ENCODE measurements around the gene TAC3. TPM values are rescaled to one million over a fixed set of nuclear protein-coding genes. Genes with fewer than 3 reads are reported as not detected.

Gene TAC3
- total RNA-seq, 1 experiment from 2014 or later: not detected

- no peak for TF ChIP-seq CTCF (IDR thresholded peaks at IDR 0.05; ENCODE audit: unreplicated experiment)
- peaks cover 18% of the 10 kb centered on the region for H3K4me1 Mint-ChIP-seq (ENCODE audit: insufficient read depth, unreplicated experiment)
Observed at GRCh38 chr12:56999456-56999855, 16.9 kb downstream of the TAC3 start.

GRCh38 chr12:56998981-56999380 lies 17.3 kb downstream of the TAC3 start:
- Mint-ChIP-seq H3K27me3 (ENCODE audit: insufficient read depth, unreplicated experiment) (no peaks in the 10 kb centered on the region), H3K36me3 (ENCODE audit: insufficient read depth, unreplicated experiment) (peaks cover 46% of the 10 kb centered on the region), H3K4me3 (ENCODE audit: unreplicated experiment) (no peak overlapping the region), H3K4me1 (ENCODE audit: insufficient read depth, unreplicated experiment) (peaks cover 14% of the 10 kb centered on the region), H3K9me3 (ENCODE audit: unreplicated experiment) (no peaks in the 10 kb centered on the region), H3K27ac (ENCODE audit: low read depth, unreplicated experiment) (no peak overlapping the region)
- ChIA-PET CTCF (interaction anchor here (0.5 to 9.5 kb wide), 4 partner anchors 11 to 242 kb away, joined by 3 to 119 read pairs (median 10); no protein-coding TSS in a partner anchor), POLR2A (no interaction called here)
- no TSS peak for BruUV-seq (replicated peaks)
- no peak for TF ChIP-seq CTCF (IDR thresholded peaks at IDR 0.05; ENCODE audit: unreplicated experiment)
- no peak for DNase-seq (ENCODE audit: unreplicated experiment)
- intact Hi-C loops (cut with micrococcal nuclease): no loop called here

More at GRCh38 chr12:56999456-56999855, 16.9 kb downstream of the TAC3 start:
- Mint-ChIP-seq H3K36me3 (ENCODE audit: insufficient read depth, unreplicated experiment) (peaks cover 51% of the 10 kb centered on the region), H3K27ac (ENCODE audit: low read depth, unreplicated experiment) (no peak overlapping the region), H3K27me3 (ENCODE audit: insufficient read depth, unreplicated experiment) (no peaks in the 10 kb centered on the region), H3K4me3 (ENCODE audit: unreplicated experiment) (no peak overlapping the region), H3K9me3 (ENCODE audit: unreplicated experiment) (no peaks in the 10 kb centered on the region)
- ChIA-PET CTCF (interaction anchor here (0.6 to 9.5 kb wide), 6 partner anchors 12 to 243 kb away, joined by 3 to 119 read pairs (median 8); partner anchors contain the start of gene HSD17B6), POLR2A (no interaction called here)
- BruUV-seq (replicated peaks): no TSS peak
- no peak for DNase-seq (ENCODE audit: unreplicated experiment)
- intact Hi-C loops (cut with micrococcal nuclease): no loop called here

- DNase-seq (ENCODE audit: unreplicated experiment): no peak
- H3K27me3 Mint-ChIP-seq (ENCODE audit: insufficient read depth, unreplicated experiment): no peaks in the 10 kb centered on the region
- no peak for TF ChIP-seq CTCF (IDR thresholded peaks at IDR 0.05; ENCODE audit: unreplicated experiment)
- intact Hi-C loops (cut with micrococcal nuclease): no loop called here
- H3K9me3 Mint-ChIP-seq (ENCODE audit: unreplicated experiment): no peaks in the 10 kb centered on the region
- H3K4me3 Mint-ChIP-seq (ENCODE audit: unreplicated experiment): no peak overlapping the region
- no peak overlapping the region for H3K27ac Mint-ChIP-seq (ENCODE audit: low read depth, unreplicated experiment)
- BruUV-seq (replicated peaks): no TSS peak
- peaks cover 13% of the 10 kb centered on the region for H3K4me1 Mint-ChIP-seq (ENCODE audit: insufficient read depth, unreplicated experiment)
- ChIA-PET POLR2A (no interaction called here), CTCF (interaction anchor here (0.5 to 9.5 kb wide), 3 partner anchors 10 to 242 kb away, joined by 4 to 119 read pairs (median 17); no protein-coding TSS in a partner anchor)
- H3K36me3 Mint-ChIP-seq (ENCODE audit: insufficient read depth, unreplicated experiment): peaks cover 39% of the 10 kb centered on the region
Observed at GRCh38 chr12:56998316-56998715, 18.0 kb downstream of the TAC3 start.

GRCh38 chr12:56996793-56997545 lies 19.4 kb downstream of the TAC3 start:
- ChIA-PET CTCF (interaction anchor here (1.1 to 3.0 kb wide), 5 partner anchors 8 to 233 kb away, joined by 3 to 17 read pairs (median 5); no protein-coding TSS in a partner anchor), POLR2A (no interaction called here)
- no peak for TF ChIP-seq CTCF (IDR thresholded peaks at IDR 0.05; ENCODE audit: unreplicated experiment)
- Mint-ChIP-seq H3K4me3 (ENCODE audit: unreplicated experiment) (no peak overlapping the region), H3K27ac (ENCODE audit: low read depth, unreplicated experiment) (no peak overlapping the region), H3K4me1 (ENCODE audit: insufficient read depth, unreplicated experiment) (peaks cover 13% of the 10 kb centered on the region), H3K36me3 (ENCODE audit: insufficient read depth, unreplicated experiment) (peaks cover 26% of the 10 kb centered on the region), H3K27me3 (ENCODE audit: insufficient read depth, unreplicated experiment) (no peaks in the 10 kb centered on the region), H3K9me3 (ENCODE audit: unreplicated experiment) (no peaks in the 10 kb centered on the region)
- intact Hi-C loops (cut with micrococcal nuclease): no loop called here
- DNase-seq (ENCODE audit: unreplicated experiment): no peak
- no TSS peak for BruUV-seq (replicated peaks)

Measured in MCF 10A (cell line).